Dermis blood vessel endothelial cell (primary cell): ENCODE results near the gene TBC1D17. TPM values are rescaled to one million over a fixed set of nuclear protein-coding genes. Genes with fewer than 3 reads are reported as not detected.

Source experiments
- DNase-seq: peaks from one replicate; pipeline ENCODE4 v3.0.0; 2010
- total RNA-seq: library from RNA; depleted of rRNA; stranded (reverse); fragments of >200 nt; gene quantifications from 2 replicates; pipeline ENCODE4 v1.2.3, GENCODE V29; 2014

Gene TBC1D17
- total RNA-seq, 1 donor from 2014 or later: 7.5 TPM

GRCh38 chr19:49861541-49862378, 15.7 kb upstream of the TBC1D17 start:
- no peak for DNase-seq

GRCh38 chr19:49862391-49863253, 14.9 kb upstream of the TBC1D17 start:
- DNase-seq: peak; percentile 38

- no peak for DNase-seq
Observed at GRCh38 chr19:49863254-49863934, 14.1 kb upstream of the TBC1D17 start.

GRCh38 chr19:49863935-49864320, 13.6 kb upstream of the TBC1D17 start:
- no peak for DNase-seq

- no peak for DNase-seq
Observed at GRCh38 chr19:49864890-49865289, 12.6 kb upstream of the TBC1D17 start.

- peak; percentile 94 for DNase-seq
Observed at GRCh38 chr19:49866933-49867782, 10.3 kb upstream of the TBC1D17 start, which contains the start of gene PNKP. Gene PNKP, minus strand, starts transcription at chr19:49867576. Its CDS starts 372 bp downstream, at chr19:49867204.

- DNase-seq: no peak
Observed at GRCh38 chr19:49869009-49869483, 8.5 kb upstream of the TBC1D17 start.

GRCh38 chr19:49869484-49870308, 7.8 kb upstream of the TBC1D17 start:
- peak; percentile 100 for DNase-seq

GRCh38 chr19:49870309-49870901, 7.1 kb upstream of the TBC1D17 start:
- no peak for DNase-seq

- no peak for DNase-seq
Observed at GRCh38 chr19:49871349-49871985, 6.0 kb upstream of the TBC1D17 start.

- DNase-seq: no peak
Observed at GRCh38 chr19:49872245-49873128, 5.0 kb upstream of the TBC1D17 start.

GRCh38 chr19:49873129-49873521, 4.4 kb upstream of the TBC1D17 start:
- no peak for DNase-seq

- DNase-seq: no peak
Observed at GRCh38 chr19:49873834-49874233, 3.7 kb upstream of the TBC1D17 start.

GRCh38 chr19:49874503-49875157, 2.9 kb upstream of the TBC1D17 start:
- no peak for DNase-seq

- DNase-seq: no peak
Observed at GRCh38 chr19:49875177-49875576, 2.3 kb upstream of the TBC1D17 start.

- DNase-seq: peak; percentile 64
Observed at GRCh38 chr19:49875857-49876421, 1.6 kb upstream of the TBC1D17 start.

- peak; percentile 100 for DNase-seq
Observed at GRCh38 chr19:49876422-49877019, 981 bp upstream of the TBC1D17 start.
